SK-N-SH treated with all-trans-retinoic acid at 6 μM for 48 hours (cell line): ENCODE results near the gene C17orf100.

ENCODE experiments used
- ATAC-seq: fragments of 200-7000 bp; cut with Tn5 transposase; 3 replicates; pipeline ENCODE4 v1.9.1; 2020; ENCODE audit warnings: mild to moderate bottlenecking, moderate library complexity
- CSRNP3 ChIP-seq: fragments of 250-450 bp; sonication (Bioruptor Pico); IDR thresholded peaks from 2 replicates; pipeline ENCODE4 v1.5.1; 2021; ENCODE audit warnings: mild to moderate bottlenecking, moderate library complexity
- PATZ1 ChIP-seq: fragments of 250-450 bp; sonication (Bioruptor Pico); IDR thresholded peaks from 2 replicates; pipeline ENCODE4 v1.8.0; 2020; ENCODE audit warnings: mild to moderate bottlenecking, moderate library complexity, borderline replicate concordance
- POU6F1 ChIP-seq: fragments of 250-450 bp; sonication (Bioruptor Pico); IDR thresholded peaks from 2 replicates; pipeline ENCODE4 v1.8.0; 2021; ENCODE audit warnings: low read depth, mild to moderate bottlenecking, moderate library complexity, borderline replicate concordance
- RARB ChIP-seq: fragments of 250-450 bp; sonication (Bioruptor Pico); IDR thresholded peaks from 2 replicates; pipeline ENCODE4 v1.8.0; 2021; ENCODE audit warnings: mild to moderate bottlenecking, moderate library complexity
- SNAI2 ChIP-seq: fragments of 250-450 bp; sonication (Bioruptor Pico); IDR thresholded peaks from 2 replicates; pipeline ENCODE4 v1.5.0; 2020; ENCODE audit warnings: mild to moderate bottlenecking, moderate library complexity
- ZFP3 ChIP-seq: fragments of 250-450 bp; sonication (Bioruptor Pico); IDR thresholded peaks from 2 replicates; pipeline ENCODE4 v1.5.0; 2020; ENCODE audit warnings: mild to moderate bottlenecking, moderate library complexity
- ZNF70 ChIP-seq: fragments of 450-650 bp; formaldehyde crosslinking; IDR thresholded peaks from 2 replicates; pipeline ENCODE4 v1.5.0; 2020; ENCODE audit warnings: mild to moderate bottlenecking, moderate library complexity
- ZNF8 ChIP-seq: fragments of 450-650 bp; formaldehyde crosslinking; IDR thresholded peaks from 2 replicates; pipeline ENCODE4 v1.5.0; 2020; ENCODE audit warnings: mild to moderate bottlenecking, moderate library complexity

C17orf100 gene

GRCh38 chr17:6701719-6702118 lies 50.2 kb downstream of the C17orf100 start:
- TF ChIP-seq POU6F1 (no peak), SNAI2 (CRISPR knock-in tag) (no peak), ZNF70 (CRISPR knock-in tag) (no peak), ZFP3 (CRISPR knock-in tag) (no peak)
- ATAC-seq, result peak; percentile 93

- ATAC-seq, result no peak
- TF ChIP-seq CSRNP3 (CRISPR knock-in tag) (no peak), PATZ1 (CRISPR knock-in tag) (no peak), ZFP3 (CRISPR knock-in tag) (no peak), RARB (CRISPR knock-in tag) (no peak), ZNF70 (CRISPR knock-in tag) (no peak), ZNF8 (no peak)
Measured at GRCh38 chr17:6702567-6703215, 51.1 kb downstream of the C17orf100 start.
